Measurements from ENCODE around the gene TAS2R9. TPM values are rescaled to one million over a fixed set of nuclear protein-coding genes. Genes with fewer than 3 reads are reported as not detected.

The TAS2R9 gene
- 0.20 TPM in 1 of 2 replicates, not detected in the other for total RNA-seq

GRCh38 chr12:10810068-10810467 lies at the start of gene TAS2R9:
Gene TAS2R9, minus strand, starts transcription at chr12:10810168. Its CDS starts 93 bp downstream, at chr12:10810075.

GRCh38 chr12:10849425-10849878 lies 39.5 kb upstream of the TAS2R9 start, which contains the start of gene PRR4:
Gene PRR4, minus strand, starts transcription at chr12:10849475. Its CDS starts 38 bp downstream, at chr12:10849437.

GRCh38 chr12:10826258-10826657 lies 16.3 kb upstream of the TAS2R9 start, which contains the start of gene TAS2R10:
Gene TAS2R10, minus strand, starts transcription at chr12:10826358. Its CDS starts 89 bp downstream, at chr12:10826269.

GRCh38 chr12:10807186-10807585 lies 2.8 kb downstream of the TAS2R9 start, which contains the start of gene TAS2R8:
Gene TAS2R8, minus strand, starts transcription at chr12:10807286. Its CDS starts 306 bp downstream, at chr12:10806980.

GRCh38 chr12:10802587-10802986 lies 7.4 kb downstream of the TAS2R9 start, which contains the start of gene TAS2R7:
Gene TAS2R7, minus strand, starts transcription at chr12:10802627. Its CDS starts 57 bp downstream, at chr12:10802570.

Small RNAs within 50 kb of the gene (small RNA-seq; reads per million reads assigned to genes)
- gene PRR4 = 0.19 reads per million

Other genes starting within 250 kb of the TAS2R9 start
- gene MAGOHB, start 196.6 kb downstream of the TAS2R9 start, total RNA-seq = 11.0 and 13.3 TPM in 2 replicates
- gene STYK1, start 136.1 kb downstream of the TAS2R9 start, total RNA-seq = 0.59 TPM in 1 of 2 replicates, not detected in the other
- 165 and 196 TPM in 2 replicates for gene YBX3, start 86.8 kb downstream of the TAS2R9 start, total RNA-seq
- not detected in 2 replicates for gene TAS2R7, start 7.5 kb downstream of the TAS2R9 start, total RNA-seq
- gene TAS2R8, start 2.9 kb downstream of the TAS2R9 start, total RNA-seq = under 0.01 TPM in 1 of 2 replicates, not detected in the other
- 1.1 and 1.2 TPM in 2 replicates for gene TAS2R10, start 16.2 kb upstream of the TAS2R9 start, total RNA-seq
- gene PRR4, start 39.3 kb upstream of the TAS2R9 start, total RNA-seq = 2.2 and 3.9 TPM in 2 replicates
- 19.5 and 32.5 TPM in 2 replicates for gene PRH1, start 74.1 kb upstream of the TAS2R9 start, total RNA-seq
- gene TAS2R13, start 99.4 kb upstream of the TAS2R9 start, total RNA-seq = 1.8 and 2.2 TPM in 2 replicates
- gene PRH2, start 119.1 kb upstream of the TAS2R9 start, total RNA-seq = not detected in 2 replicates
- gene TAS2R14, start 129.1 kb upstream of the TAS2R9 start, total RNA-seq = 3.7 and 4.1 TPM in 2 replicates
- 2.6 and 3.7 TPM in 2 replicates for gene TAS2R50, start 176.7 kb upstream of the TAS2R9 start, total RNA-seq
- gene TAS2R20, start 188.1 kb upstream of the TAS2R9 start, total RNA-seq = 2.6 and 4.3 TPM in 2 replicates
- 3.3 and 5.5 TPM in 2 replicates for gene TAS2R19, start 212.5 kb upstream of the TAS2R9 start, total RNA-seq
- gene TAS2R31, start 221.2 kb upstream of the TAS2R9 start, total RNA-seq = 4.8 and 6.8 TPM in 2 replicates

All from subcutaneous preadipocyte (primary cell).